Erythroblast (primary cell): ENCODE data around the gene GET3.
A peak's percentile ranks its signal among the peaks of the same experiment; 100 is the strongest.
"Not testable (repeated sequence)": the region's sequence is repeated elsewhere in the genome, so short reads cannot be mapped to it uniquely, and the experiment has no call there.

Experiments used
- DNase-seq, 2 experiments: peaks; one replicate each; lab custom pipeline; 2025; lab: John Stamatoyannopoulos, UW
- GATA1 ChIP-seq: IDR thresholded peaks from 2 replicates; pipeline ENCODE4 v1.6.1; 2011; ENCODE audit warnings: low read depth, mild to moderate bottlenecking, control low read depth, low read length, moderate library complexity
- POLR2A ChIP-seq: IDR thresholded peaks from 2 replicates; pipeline ENCODE4 v1.6.1; 2011; ENCODE audit warnings: mild to moderate bottlenecking, low read length

The GET3 gene

GRCh38 chr19:12736995-12737834, at the start of gene GET3:
TSS of gene GET3 (plus strand) at chr19:12737497. CDS start at chr19:12737506, 9 bp downstream.
- TF ChIP-seq GATA1: no peak
- peak; percentile 73 for TF ChIP-seq POLR2A
- peak; percentile 96 to 99 for DNase-seq

- DNase-seq: no peak
- TF ChIP-seq POLR2A (no peak), GATA1 (no peak)
These were observed 48.3 kb upstream of the GET3 start for GRCh38 chr19:12689012-12689411.

GRCh38 chr19:12689581-12690216, 47.6 kb upstream of the GET3 start:
- TF ChIP-seq GATA1 (no peak), POLR2A (no peak)
- no peak for DNase-seq

DNA sequence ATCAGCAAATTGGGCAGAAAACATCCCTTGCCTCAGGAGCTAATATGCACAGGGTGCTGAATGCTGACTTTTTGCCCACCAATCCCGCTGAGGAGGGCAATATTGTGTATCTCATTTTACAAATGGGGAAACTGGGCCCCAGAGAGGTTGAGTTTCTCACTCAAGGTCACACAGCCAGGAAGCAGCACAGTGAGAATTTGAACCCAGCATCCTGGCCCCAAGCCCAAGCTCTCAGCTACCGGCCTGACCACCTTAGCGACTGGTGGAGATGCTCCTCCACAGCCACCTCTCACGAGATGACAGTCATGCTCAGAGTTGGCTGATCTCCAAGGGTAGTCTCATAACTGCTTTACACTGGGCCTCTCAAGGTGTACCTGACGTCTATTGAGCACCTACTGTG, 44.3 kb upstream of the GET3 start:
- DNase-seq: no peak
- no peak for TF ChIP-seq POLR2A
- TF ChIP-seq GATA1: no peak

- no peak for DNase-seq
- no peak for TF ChIP-seq GATA1
- no peak for TF ChIP-seq POLR2A
These were observed 42.7 kb upstream of the GET3 start for GRCh38 chr19:12694641-12695040.

- no peak for DNase-seq
- TF ChIP-seq POLR2A: no peak
- TF ChIP-seq GATA1: no peak
These were observed 42.2 kb upstream of the GET3 start for GRCh38 chr19:12695096-12695495.

DNA sequence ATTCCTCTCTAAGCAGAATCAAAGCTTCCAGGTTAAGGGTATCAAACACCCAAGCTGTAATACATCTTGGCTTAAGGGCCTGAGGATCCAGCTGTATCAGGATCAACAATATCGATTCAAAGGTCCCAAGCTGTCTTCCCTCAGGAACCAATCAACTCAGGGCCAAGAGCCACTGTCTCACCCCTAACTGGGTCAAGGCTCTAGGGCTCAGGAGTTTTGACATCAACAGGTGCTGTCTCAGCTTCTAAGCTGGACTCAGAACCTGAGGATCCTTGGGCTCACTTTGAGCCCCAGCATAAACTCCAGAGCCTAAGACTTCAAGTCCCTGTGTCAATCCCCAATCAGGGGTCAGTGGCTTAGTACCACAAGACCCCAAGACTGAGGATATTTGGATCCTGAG, 41.8 kb upstream of the GET3 start:
- TF ChIP-seq POLR2A (no peak), GATA1 (no peak)
- DNase-seq: no peak

GRCh38 chr19:12695997-12696365, 41.3 kb upstream of the GET3 start:
- TF ChIP-seq GATA1 (no peak), POLR2A (no peak)
- DNase-seq: no peak

DNA sequence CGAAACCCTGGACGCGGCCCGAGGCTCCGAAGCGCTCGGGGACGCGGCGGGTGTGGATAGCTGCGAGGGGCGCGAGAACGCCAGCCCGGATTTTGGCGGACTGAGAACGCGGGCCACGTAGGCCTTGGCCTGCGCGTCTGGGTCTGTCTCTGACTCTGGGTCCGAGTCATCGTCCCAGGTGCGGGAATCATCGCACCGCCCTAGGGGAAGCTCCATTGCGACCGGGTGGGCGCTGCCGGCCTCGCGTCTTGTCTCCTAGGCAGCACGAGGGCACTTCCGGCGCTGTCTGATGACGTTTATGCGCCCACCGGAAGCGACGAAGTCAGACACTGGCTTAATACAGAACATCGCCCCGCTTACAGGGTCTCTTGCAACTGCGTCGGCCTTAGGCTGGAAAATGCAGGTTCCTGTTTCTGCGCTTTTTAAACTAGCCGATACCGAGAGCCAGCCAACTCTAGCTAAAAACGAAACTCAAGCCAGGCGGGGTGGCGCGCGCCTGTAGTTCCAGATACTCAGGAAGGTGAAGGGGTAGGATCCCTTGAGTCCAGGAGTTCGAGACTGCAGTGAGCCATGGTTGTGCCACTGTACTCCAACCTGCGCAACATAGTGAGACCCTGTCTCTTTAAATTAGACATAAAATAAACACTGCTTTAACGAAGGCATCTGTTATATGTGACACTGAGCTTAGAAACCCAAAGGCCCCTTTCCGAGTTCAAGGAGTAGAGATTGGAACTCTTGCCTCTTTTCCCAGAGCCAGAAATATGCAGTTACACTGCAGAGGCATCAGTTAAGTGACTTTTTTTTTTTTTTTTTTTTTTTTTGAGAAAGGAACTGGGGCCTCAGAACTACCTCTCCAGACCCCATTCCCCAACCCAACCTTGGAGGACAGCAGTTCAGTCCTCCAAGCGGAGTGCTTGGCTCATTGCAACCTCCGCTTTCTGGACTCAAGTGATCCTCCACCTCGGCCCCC, 40.6 kb upstream of the GET3 start, which contains the start of gene FBXW9:
Gene FBXW9 (minus strand): TSS at position 266 of the 970 bp plus-strand sequence. CDS start 50 bp downstream, at position 216.
- TF ChIP-seq POLR2A (peak; percentile 80), GATA1 (no peak)
- DNase-seq: peak; percentile 98

DNA sequence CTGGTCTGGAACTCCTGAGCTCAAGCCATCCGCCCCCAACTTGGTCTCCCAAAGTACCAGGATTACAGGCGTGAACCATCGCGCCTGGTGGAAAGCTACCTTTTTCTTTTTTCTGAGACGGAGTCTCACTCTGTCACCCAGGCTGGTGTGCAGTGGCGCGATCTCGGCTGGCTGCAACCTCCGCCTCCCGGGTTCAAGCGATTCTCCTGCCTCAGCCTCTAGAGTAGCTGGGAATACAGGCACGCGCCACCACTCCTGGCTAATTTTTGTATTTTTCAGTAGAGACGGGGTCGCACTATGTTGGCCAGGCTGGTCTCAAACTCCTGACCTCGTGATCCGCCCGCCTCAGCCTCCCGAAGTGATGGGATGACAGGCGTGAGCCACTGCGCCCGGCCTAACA, 39.9 kb upstream of the GET3 start:
- not testable (repeated sequence) for DNase-seq

GRCh38 chr19:12698138-12698537, 39.2 kb upstream of the GET3 start:
- TF ChIP-seq GATA1 (no peak), POLR2A (no peak)

GRCh38 chr19:12701596-12702282, 35.6 kb upstream of the GET3 start:
- no peak for TF ChIP-seq GATA1
- no peak for TF ChIP-seq POLR2A
- DNase-seq: no peak

More at GRCh38 chr19:12698138-12698537, 39.2 kb upstream of the GET3 start:
- DNase-seq: no peak

GRCh38 chr19:12703046-12703445, 34.3 kb upstream of the GET3 start:
- no peak for TF ChIP-seq POLR2A
- TF ChIP-seq GATA1: no peak
- peak; percentile 66 to 77 for DNase-seq
